Ishikawa (cell line): Measurements from ENCODE around the gene ARHGDIA.

ENCODE experiments used
- CREB1 ChIP-seq: IDR thresholded peaks from 2 replicates; pipeline ENCODE4 v1.6.1; 2012; ENCODE audit warnings: low read depth
- EP300 ChIP-seq: IDR thresholded peaks from 2 replicates; pipeline ENCODE4 v1.6.1; 2012; ENCODE audit warnings: borderline replicate concordance
- FOXM1 ChIP-seq: IDR thresholded peaks from 2 replicates; pipeline ENCODE4 v1.6.1; 2012; ENCODE audit warnings: low read depth, borderline replicate concordance
- NFIC ChIP-seq: IDR thresholded peaks from 2 replicates; pipeline ENCODE4 v1.6.1; 2012
- RAD21 ChIP-seq: IDR thresholded peaks from 2 replicates; pipeline ENCODE4 v1.6.1; 2012; ENCODE audit warnings: low read depth
- REST ChIP-seq: IDR thresholded peaks from 2 replicates; pipeline ENCODE4 v1.6.1; 2012; ENCODE audit warnings: low read depth, mild to moderate bottlenecking
- TAF1 ChIP-seq: IDR thresholded peaks from 2 replicates; pipeline ENCODE4 v1.6.1; 2012; ENCODE audit warnings: low read depth, mild to moderate bottlenecking
- TCF12 ChIP-seq: IDR thresholded peaks from 2 replicates; pipeline ENCODE4 v1.6.1; 2012; ENCODE audit warnings: low read depth
- TEAD4 ChIP-seq: IDR thresholded peaks from 2 replicates; pipeline ENCODE4 v1.6.1; 2012
- YY1 ChIP-seq: IDR thresholded peaks from 2 replicates; pipeline ENCODE4 v1.6.1; 2012; ENCODE audit warnings: low read depth
- TF ChIP-seq, protein P1 (sequence below): IDR thresholded peaks from 2 replicates; pipeline ENCODE4 v1.6.1; 2012
- TF ChIP-seq, protein P2 (sequence below): IDR thresholded peaks from 2 replicates; pipeline ENCODE4 v1.6.1; 2012

GRCh38 chr17:81829858-81830257, 41.3 kb downstream of the ARHGDIA start:
- TF ChIP-seq YY1 (no peak), FOXM1 (no peak), TEAD4 (no peak), NFIC (no peak), EP300 (no peak), RAD21 (no peak), TAF1 (no peak), REST (no peak), CREB1 (no peak), TCF12 (no peak)
- TF ChIP-seq, protein P1, sequence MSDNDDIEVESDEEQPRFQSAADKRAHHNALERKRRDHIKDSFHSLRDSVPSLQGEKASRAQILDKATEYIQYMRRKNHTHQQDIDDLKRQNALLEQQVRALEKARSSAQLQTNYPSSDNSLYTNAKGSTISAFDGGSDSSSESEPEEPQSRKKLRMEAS, result no peak
- TF ChIP-seq, protein P2, sequence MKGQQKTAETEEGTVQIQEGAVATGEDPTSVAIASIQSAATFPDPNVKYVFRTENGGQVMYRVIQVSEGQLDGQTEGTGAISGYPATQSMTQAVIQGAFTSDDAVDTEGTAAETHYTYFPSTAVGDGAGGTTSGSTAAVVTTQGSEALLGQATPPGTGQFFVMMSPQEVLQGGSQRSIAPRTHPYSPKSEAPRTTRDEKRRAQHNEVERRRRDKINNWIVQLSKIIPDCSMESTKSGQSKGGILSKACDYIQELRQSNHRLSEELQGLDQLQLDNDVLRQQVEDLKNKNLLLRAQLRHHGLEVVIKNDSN, result no peak
